HG03066 (cell line): ENCODE results near the gene PGM2.
A peak's percentile ranks its signal among the peaks of the same experiment; 100 is the strongest.

ENCODE experiments used
- ATAC-seq: cut with Tn5 transposase; IDR thresholded peaks from one replicate; pipeline ENCODE4 v1.9.1; 2021; ENCODE audit warnings: low read depth; ENCODE audit not compliant: unreplicated experiment

PGM2 gene

GRCh38 chr4:37858872-37859271, 32.4 kb downstream of the PGM2 start:
- ATAC-seq, result no peak

GRCh38 chr4:37860266-37860665, 33.8 kb downstream of the PGM2 start:
- no peak for ATAC-seq

GRCh38 chr4:37862961-37863360, 36.5 kb downstream of the PGM2 start:
- ATAC-seq, result no peak

GRCh38 chr4:37864786-37865185, 38.3 kb downstream of the PGM2 start:
- no peak for ATAC-seq

GRCh38 chr4:37865450-37865849, 39.0 kb downstream of the PGM2 start:
- no peak for ATAC-seq

GRCh38 chr4:37867102-37867501, 40.6 kb downstream of the PGM2 start:
- no peak for ATAC-seq

- no peak for ATAC-seq
Measured at GRCh38 chr4:37868238-37868637, 41.8 kb downstream of the PGM2 start.

- ATAC-seq, result no peak
Measured at GRCh38 chr4:37872310-37872988, 46.0 kb downstream of the PGM2 start.

GRCh38 chr4:37873386-37873785, 46.9 kb downstream of the PGM2 start:
- no peak for ATAC-seq

- ATAC-seq, result no peak
Measured at GRCh38 chr4:37876156-37876555, 49.7 kb downstream of the PGM2 start.

- ATAC-seq, result no peak
Measured at GRCh38 chr4:37879365-37879764, 52.9 kb downstream of the PGM2 start.

GRCh38 chr4:37881811-37882210, 55.3 kb downstream of the PGM2 start:
- ATAC-seq, result no peak

- ATAC-seq, result no peak
Measured at GRCh38 chr4:37882665-37883296, 56.3 kb downstream of the PGM2 start.

- ATAC-seq, result no peak
Measured at GRCh38 chr4:37884855-37885487, 58.5 kb downstream of the PGM2 start.

GRCh38 chr4:37885496-37885895, 59.0 kb downstream of the PGM2 start:
- no peak for ATAC-seq

GRCh38 chr4:37889849-37890800, 63.6 kb downstream of the PGM2 start:
- peak; percentile 1 for ATAC-seq

- peak; percentile 34 for ATAC-seq
Measured at GRCh38 chr4:37890801-37891259, 64.3 kb downstream of the PGM2 start, which contains the start of gene TBC1D1. Gene TBC1D1, plus strand, starts transcription at chr4:37891084. Its CDS starts 11,012 bp downstream, at chr4:37902096.

GRCh38 chr4:37891260-37892159, 65.0 kb downstream of the PGM2 start:
- peak; percentile 48 for ATAC-seq

- peak; percentile 50 for ATAC-seq
Measured at GRCh38 chr4:37892641-37893040, 66.2 kb downstream of the PGM2 start.

GRCh38 chr4:37893164-37893563, 66.7 kb downstream of the PGM2 start:
- ATAC-seq, result no peak
